Endothelial cell of hepatic sinusoid (primary cell): Measurements from ENCODE around the gene CDK13.
"Not testable (repeated sequence)": the region's sequence is repeated elsewhere in the genome, so short reads cannot be mapped to it uniquely, and the experiment has no call there.

Source experiments
- in situ Hi-C: cut with HindIII; loops from 2 replicates; pipeline ENCODE4 v1.10.0; 2017; ENCODE audit warnings: low sequenced_read_pairs

CDK13 gene

GRCh38 chr7:40095695-40096327 lies 145.8 kb downstream of the CDK13 start:
- in situ Hi-C loops: loop anchor here (25.0 kb wide), 1 partner anchor 509 kb away; no protein-coding TSS in a partner anchor

GRCh38 chr7:40097728-40098127 lies 147.7 kb downstream of the CDK13 start:
- in situ Hi-C loops: loop anchor here (25.0 kb wide), 1 partner anchor 510 kb away; no protein-coding TSS in a partner anchor

GRCh38 chr7:40098810-40099209 lies 148.8 kb downstream of the CDK13 start:
- in situ Hi-C loops: loop anchor here (25.0 kb wide), 1 partner anchor 512 kb away; no protein-coding TSS in a partner anchor

- in situ Hi-C loops: loop anchor here (25.0 kb wide), 1 partner anchor 513 kb away; no protein-coding TSS in a partner anchor
Observed at GRCh38 chr7:40099837-40100236, 149.8 kb downstream of the CDK13 start.

- in situ Hi-C loops: no loop called here
Observed at GRCh38 chr7:40101201-40101600, 151.1 kb downstream of the CDK13 start.

GRCh38 chr7:40102897-40103296 lies 152.8 kb downstream of the CDK13 start:
- in situ Hi-C loops: no loop called here

GRCh38 chr7:40105879-40106473 lies 155.9 kb downstream of the CDK13 start:
- in situ Hi-C loops: no loop called here

- in situ Hi-C loops: no loop called here
Observed at GRCh38 chr7:40115936-40116335, 165.9 kb downstream of the CDK13 start.

- in situ Hi-C loops: not testable (repeated sequence)
Observed at GRCh38 chr7:40117199-40117598, 167.1 kb downstream of the CDK13 start.

- in situ Hi-C loops: not testable (repeated sequence)
Observed at GRCh38 chr7:40118201-40118600, 168.1 kb downstream of the CDK13 start.

- in situ Hi-C loops: no loop called here
Observed at GRCh38 chr7:40120020-40120419, 170.0 kb downstream of the CDK13 start.

- in situ Hi-C loops: not testable (repeated sequence)
Observed at GRCh38 chr7:40122100-40122939, 172.3 kb downstream of the CDK13 start.

- in situ Hi-C loops: no loop called here
Observed at GRCh38 chr7:40122940-40123254, 172.8 kb downstream of the CDK13 start.

- in situ Hi-C loops: no loop called here
Observed at GRCh38 chr7:40133561-40134427, 183.7 kb downstream of the CDK13 start.

GRCh38 chr7:40134428-40135316 lies 184.6 kb downstream of the CDK13 start, which contains the start of the genes MPLKIP and SUGCT:
TSS of gene MPLKIP (minus strand) at chr7:40134622. CDS start at chr7:40134567, 55 bp downstream.
TSS of gene SUGCT (plus strand) at chr7:40135005.
- in situ Hi-C loops: no loop called here

GRCh38 chr7:40135317-40135610 lies 185.2 kb downstream of the CDK13 start:
- in situ Hi-C loops: no loop called here

GRCh38 chr7:40137563-40137962 lies 187.5 kb downstream of the CDK13 start:
- in situ Hi-C loops: no loop called here

GRCh38 chr7:40138973-40139372 lies 188.9 kb downstream of the CDK13 start:
- in situ Hi-C loops: no loop called here

GRCh38 chr7:40139891-40140290 lies 189.8 kb downstream of the CDK13 start:
- in situ Hi-C loops: not testable (repeated sequence)

GRCh38 chr7:40141916-40142315 lies 191.9 kb downstream of the CDK13 start:
- in situ Hi-C loops: not testable (repeated sequence)
